KG1 (cell line): ENCODE measurements around the gene ATXN7L1.

Experiments
- DNase-seq: peaks from one replicate; lab custom pipeline; 2025; lab: John Stamatoyannopoulos, UW

Gene ATXN7L1

GRCh38 chr7:105776986-105777910 lies 99.2 kb downstream of the ATXN7L1 start:
- DNase-seq, result no peak

GRCh38 chr7:105776068-105776790 lies 100.2 kb downstream of the ATXN7L1 start:
- no peak for DNase-seq

- no peak for DNase-seq
Measured at GRCh38 chr7:105775580-105775979, 100.8 kb downstream of the ATXN7L1 start.

- DNase-seq, result no peak
Measured at GRCh38 chr7:105773030-105773460, 103.4 kb downstream of the ATXN7L1 start.

GRCh38 chr7:105769901-105770628 lies 106.3 kb downstream of the ATXN7L1 start:
- no peak for DNase-seq

- DNase-seq, result no peak
Measured at GRCh38 chr7:105768898-105769507, 107.4 kb downstream of the ATXN7L1 start.

- no peak for DNase-seq
Measured at GRCh38 chr7:105768117-105768516, 108.3 kb downstream of the ATXN7L1 start.

GRCh38 chr7:105766421-105767073 lies 109.9 kb downstream of the ATXN7L1 start:
- no peak for DNase-seq

GRCh38 chr7:105765846-105766245 lies 110.6 kb downstream of the ATXN7L1 start:
- DNase-seq, result no peak

- no peak for DNase-seq
Measured at GRCh38 chr7:105764506-105764905, 111.9 kb downstream of the ATXN7L1 start.

GRCh38 chr7:105760551-105761447 lies 115.6 kb downstream of the ATXN7L1 start:
- no peak for DNase-seq

- no peak for DNase-seq
Measured at GRCh38 chr7:105759670-105760550, 116.5 kb downstream of the ATXN7L1 start.

GRCh38 chr7:105756367-105756766 lies 120.0 kb downstream of the ATXN7L1 start:
- no peak for DNase-seq

GRCh38 chr7:105752671-105753275 lies 123.6 kb downstream of the ATXN7L1 start:
- no peak for DNase-seq

- no peak for DNase-seq
Measured at GRCh38 chr7:105751054-105751453, 125.3 kb downstream of the ATXN7L1 start.

- DNase-seq, result no peak
Measured at GRCh38 chr7:105748701-105749100, 127.7 kb downstream of the ATXN7L1 start.

- DNase-seq, result no peak
Measured at GRCh38 chr7:105745681-105746330, 130.6 kb downstream of the ATXN7L1 start.

GRCh38 chr7:105744258-105744657 lies 132.1 kb downstream of the ATXN7L1 start:
- DNase-seq, result no peak
